ENCODE data around the gene TMED1. TPM values are rescaled to one million over a fixed set of nuclear protein-coding genes. Genes with fewer than 3 reads are reported as not detected.
A peak's percentile ranks its signal among the peaks of the same experiment; 100 is the strongest.

Gene TMED1
- total and polyA plus RNA-seq, 11 donors = 27.0 to 76.5 (median 35.8) TPM

DNA sequence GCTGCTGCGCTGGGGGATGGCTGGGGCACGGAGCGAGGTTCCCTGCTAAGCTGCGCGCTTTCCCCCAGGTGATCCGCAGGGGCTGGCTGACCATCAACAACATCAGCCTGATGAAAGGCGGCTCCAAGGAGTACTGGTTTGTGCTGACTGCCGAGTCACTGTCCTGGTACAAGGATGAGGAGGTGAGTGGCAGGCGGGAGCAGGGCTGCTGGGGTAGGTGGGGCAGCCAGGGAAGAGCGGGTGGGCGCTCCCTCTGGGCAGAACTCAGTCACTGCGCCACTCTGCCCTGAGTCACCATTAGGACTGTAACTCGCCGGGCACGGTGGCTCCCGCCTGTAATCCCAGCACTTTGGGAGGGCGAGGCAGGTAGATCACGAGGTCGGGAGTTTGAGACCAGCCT is 23.8 kb downstream of the TMED1 start:
- DNase-seq (no peak), ATAC-seq (no peak)
- peaks cover 3 to 95% (median 88%) of the 10 kb centered on the region in 9 donors for H3K36me3 ChIP-seq
- 95 to 97% (median 96%) methylated on average over 14 to 19 of the region's 19 CpGs for WGBS, 4 donors
- H3K4me3 ChIP-seq = no peak overlapping the region
- no peaks in the 10 kb centered on the region for H3K27me3 ChIP-seq
- no peaks in the 10 kb centered on the region for H3K9me3 ChIP-seq
- peaks cover 0 to 73% (median 0%) of the 10 kb centered on the region in 12 donors for H3K4me1 ChIP-seq
- H3K27ac ChIP-seq = peak overlapping the region in 1 of 12 donors; percentile 85
- no peak for TF ChIP-seq POLR2A (IDR thresholded peaks at IDR 0.05)
- TF ChIP-seq CTCF (IDR thresholded peaks at IDR 0.05) = no peak
- intact Hi-C loops (cut with DNase I) = no loop called here

- H3K36me3 ChIP-seq = peaks cover 3 to 96% (median 86%) of the 10 kb centered on the region in 9 donors
- H3K4me1 ChIP-seq = peaks cover 0 to 73% (median 0%) of the 10 kb centered on the region in 12 donors
- TF ChIP-seq CTCF (IDR thresholded peaks at IDR 0.05) (no peak), POLR2A (IDR thresholded peaks at IDR 0.05) (no peak)
- H3K27ac ChIP-seq = peak overlapping the region in 1 of 12 donors; percentile 85
- WGBS, 4 donors = 91 to 96% (median 94%) methylated on average over 12 to 17 of the region's 17 CpGs
- H3K27me3 ChIP-seq = no peaks in the 10 kb centered on the region
- DNase-seq = no peak
- intact Hi-C loops (cut with DNase I) = no loop called here
- H3K4me3 ChIP-seq = no peak overlapping the region
- ATAC-seq = no peak
- H3K9me3 ChIP-seq = no peaks in the 10 kb centered on the region
Observed at GRCh38 chr19:10811391-10812111, 24.5 kb downstream of the TMED1 start.

GRCh38 chr19:10809651-10810285 is 26.2 kb downstream of the TMED1 start:
- intact Hi-C loops (cut with DNase I) = no loop called here
- H3K27me3 ChIP-seq = no peaks in the 10 kb centered on the region
- DNase-seq (no peak), ATAC-seq (peak in 2 of 4 donors; percentile 5 to 12)
- H3K4me1 ChIP-seq = peaks cover 0 to 74% (median 0%) of the 10 kb centered on the region in 12 donors
- 88 to 94% (median 92%) methylated on average over 13 to 15 of the region's 15 CpGs for WGBS, 4 donors
- peak overlapping the region in 1 of 12 donors; percentile 74 for H3K27ac ChIP-seq
- H3K36me3 ChIP-seq = peaks cover 0 to 97% (median 92%) of the 10 kb centered on the region in 9 donors
- TF ChIP-seq CTCF (IDR thresholded peaks at IDR 0.05) = no peak
- TF ChIP-seq POLR2A (IDR thresholded peaks at IDR 0.05) = no peak
- H3K9me3 ChIP-seq = no peaks in the 10 kb centered on the region
- no peak overlapping the region for H3K4me3 ChIP-seq

DNA sequence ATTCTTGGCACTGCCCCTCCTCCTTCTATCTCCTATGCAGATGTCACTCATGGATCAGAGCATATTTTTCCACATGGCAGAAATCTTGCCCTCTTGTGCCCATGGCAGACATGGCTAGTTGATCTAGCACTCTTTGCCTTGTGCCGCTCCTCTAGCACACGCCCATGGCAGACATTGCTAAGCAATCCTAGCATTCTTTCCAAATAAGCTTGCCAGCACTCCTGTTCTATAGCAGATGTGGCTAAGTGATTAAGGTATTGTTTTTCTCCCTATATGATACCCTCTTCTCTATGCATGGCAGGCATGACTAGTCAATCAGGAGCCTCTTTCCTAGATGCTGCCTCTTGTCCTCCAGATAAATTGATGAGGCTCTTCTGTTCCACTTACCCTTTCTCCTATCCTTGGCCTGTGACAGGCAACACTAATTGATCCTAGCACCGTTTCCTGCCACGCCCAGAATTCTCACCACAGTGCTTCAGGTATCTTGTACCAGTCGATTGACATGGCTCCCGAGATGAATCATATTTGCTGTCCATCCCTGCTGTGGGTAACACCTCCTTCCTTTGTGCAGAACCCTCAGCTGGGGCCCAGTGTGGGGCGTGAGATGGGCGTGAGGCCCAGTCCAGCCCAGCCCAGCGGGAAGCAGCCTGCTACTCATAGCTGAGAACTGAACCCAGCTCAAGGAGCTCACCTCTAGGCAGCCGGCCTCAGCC is 26.9 kb downstream of the TMED1 start:
- Histone ChIP-seq H3K9me3 (no peaks in the 10 kb centered on the region), H3K4me1 (peaks cover 0 to 68% (median 0%) of the 10 kb centered on the region in 12 donors), H3K27ac (peak overlapping the region in 1 of 12 donors; percentile 74), H3K27me3 (no peaks in the 10 kb centered on the region), H3K4me3 (no peak overlapping the region), H3K36me3 (peaks cover under 1 to 97% (median 92%) of the 10 kb centered on the region in 9 donors)
- WGBS, 4 donors = 82 to 88% (median 84%) methylated on average over 10 of the region's 10 CpGs
- ATAC-seq (peak in 2 of 4 donors; percentile 6 to 9), DNase-seq (no peak)
- intact Hi-C loops (cut with DNase I) = no loop called here
- TF ChIP-seq CTCF (IDR thresholded peaks at IDR 0.05) = no peak
- no peak for TF ChIP-seq POLR2A (IDR thresholded peaks at IDR 0.05)

Measured in heart left ventricle (tissue), 16 donors.